ENCODE results near the gene ETFA.

DNA sequence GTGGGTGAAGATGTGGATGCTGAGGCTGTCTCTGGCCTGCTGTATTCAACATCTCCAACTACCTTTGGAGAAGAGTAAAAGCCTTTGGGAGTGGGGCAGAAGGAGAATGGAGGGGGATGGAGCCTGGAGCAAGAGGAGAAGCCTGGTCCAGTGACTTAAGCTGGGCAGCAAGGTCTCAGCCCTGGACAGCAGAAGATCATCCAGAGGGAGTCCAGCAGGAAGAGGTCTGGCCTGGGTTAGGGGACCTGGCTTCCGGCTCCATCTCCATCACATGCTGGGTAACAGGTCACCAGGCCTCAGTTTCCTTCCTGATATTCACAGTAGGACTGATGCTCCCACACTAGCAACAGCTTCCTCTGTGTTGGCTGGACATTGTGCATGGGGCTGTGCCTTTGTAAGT is 21.5 kb upstream of the ETFA start:
- TF ChIP-seq, protein P1, sequence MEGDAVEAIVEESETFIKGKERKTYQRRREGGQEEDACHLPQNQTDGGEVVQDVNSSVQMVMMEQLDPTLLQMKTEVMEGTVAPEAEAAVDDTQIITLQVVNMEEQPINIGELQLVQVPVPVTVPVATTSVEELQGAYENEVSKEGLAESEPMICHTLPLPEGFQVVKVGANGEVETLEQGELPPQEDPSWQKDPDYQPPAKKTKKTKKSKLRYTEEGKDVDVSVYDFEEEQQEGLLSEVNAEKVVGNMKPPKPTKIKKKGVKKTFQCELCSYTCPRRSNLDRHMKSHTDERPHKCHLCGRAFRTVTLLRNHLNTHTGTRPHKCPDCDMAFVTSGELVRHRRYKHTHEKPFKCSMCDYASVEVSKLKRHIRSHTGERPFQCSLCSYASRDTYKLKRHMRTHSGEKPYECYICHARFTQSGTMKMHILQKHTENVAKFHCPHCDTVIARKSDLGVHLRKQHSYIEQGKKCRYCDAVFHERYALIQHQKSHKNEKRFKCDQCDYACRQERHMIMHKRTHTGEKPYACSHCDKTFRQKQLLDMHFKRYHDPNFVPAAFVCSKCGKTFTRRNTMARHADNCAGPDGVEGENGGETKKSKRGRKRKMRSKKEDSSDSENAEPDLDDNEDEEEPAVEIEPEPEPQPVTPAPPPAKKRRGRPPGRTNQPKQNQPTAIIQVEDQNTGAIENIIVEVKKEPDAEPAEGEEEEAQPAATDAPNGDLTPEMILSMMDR (conservative IDR thresholded peaks at IDR 0.05 in 1 of 2, IDR thresholded peaks at IDR 0.05 in 1 of 2; ENCODE audit: extremely low read depth in 1 of 2, insufficient read depth in 1 of 2, low read depth in 1 of 2, low read length in 2 of 2) = no peak
- TF ChIP-seq EZH2 (IDR thresholded peaks at IDR 0.05; ENCODE audit: borderline replicate concordance, low read length) = no peak
